Activated T-cell treated with anti-CD3 and anti-CD28 coated beads, Interleukin-2, amount 50 U/mL, for 48 hours (primary cell): ENCODE results near the gene FOLH1.
"Not testable (repeated sequence)": the region's sequence is repeated elsewhere in the genome, so short reads cannot be mapped to it uniquely, and the experiment has no call there.

Experiments
- DNase-seq, 2 experiments: peaks; one replicate each; pipeline ENCODE4 v3.0.0-alpha.2; 2020

The FOLH1 gene

GRCh38 chr11:49175378-49175777, 33.0 kb downstream of the FOLH1 start:
- DNase-seq, result not testable (repeated sequence)

DNA sequence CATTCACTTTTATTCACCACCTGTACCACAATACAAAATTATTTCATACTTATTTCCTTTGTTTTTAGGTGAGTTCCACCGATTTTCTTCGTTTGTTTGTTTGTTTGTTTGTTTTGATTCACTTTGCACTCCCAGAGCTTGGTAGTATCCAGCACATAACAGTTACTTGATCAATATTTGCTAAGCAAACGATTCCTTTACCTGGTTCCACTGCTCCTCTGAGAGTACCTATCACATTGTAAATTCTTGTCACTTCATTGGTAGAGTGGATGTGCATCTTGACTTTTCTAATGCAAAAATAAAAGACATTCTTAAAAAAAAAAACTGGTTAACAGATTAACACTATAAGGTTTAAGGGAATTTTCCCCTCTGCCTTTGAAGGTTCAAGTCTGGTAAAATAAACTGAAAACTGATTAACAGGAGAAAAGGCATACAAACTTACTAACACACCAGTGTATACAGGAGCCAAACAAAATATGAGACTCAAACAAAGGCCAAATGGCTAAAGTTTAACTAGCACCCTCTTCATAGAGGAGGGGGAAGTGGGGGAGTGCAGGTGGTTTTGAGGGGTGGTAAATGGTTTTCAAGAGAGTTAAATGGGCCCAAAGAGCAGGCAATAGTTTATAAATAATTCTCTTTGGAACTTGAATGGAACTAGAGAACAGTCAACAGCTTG, 33.6 kb downstream of the FOLH1 start:
- not testable (repeated sequence) for DNase-seq

GRCh38 chr11:49171613-49172012, 36.8 kb downstream of the FOLH1 start:
- not testable (repeated sequence) for DNase-seq

- DNase-seq, result not testable (repeated sequence)
Measured at GRCh38 chr11:49169579-49169978, 38.8 kb downstream of the FOLH1 start.

- DNase-seq, result not testable (repeated sequence)
Measured at GRCh38 chr11:49168992-49169391, 39.4 kb downstream of the FOLH1 start.

DNA sequence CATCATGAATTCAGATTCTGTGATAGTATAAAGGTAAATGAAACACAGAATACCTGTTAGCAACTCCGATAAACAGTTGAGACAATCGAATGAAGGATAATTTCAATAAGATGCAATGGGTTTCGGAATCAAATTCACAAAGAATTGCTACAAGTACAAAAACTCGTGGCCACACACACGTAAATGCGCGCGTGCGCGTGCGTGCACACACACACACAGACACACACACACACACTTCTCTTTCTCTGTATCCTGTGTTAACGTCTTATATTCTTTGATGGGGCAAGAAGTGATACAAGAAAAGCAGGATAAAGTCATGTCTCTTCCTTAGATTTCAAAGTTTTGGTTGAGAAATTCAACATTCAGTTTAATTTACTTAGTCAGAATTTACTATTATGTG, 57.2 kb downstream of the FOLH1 start:
- no peak for DNase-seq

GRCh38 chr11:49102356-49102755, 106.0 kb downstream of the FOLH1 start:
- DNase-seq, result not testable (repeated sequence)
